Liver (tissue), 9 donors: Measurements from ENCODE around the gene UNC79. TPM values are rescaled to one million over a fixed set of nuclear protein-coding genes. Genes with fewer than 3 reads are reported as not detected.

Experiments
- DNase-seq: peaks from one replicate; pipeline ENCODE4 v3.0.0-alpha.2; 2017; ENCODE audit warnings: low spot score
- H3K27ac ChIP-seq, 2 donors: one replicate each; pipeline ENCODE4 v1.7.0; 2013; ENCODE audit warnings: inconsistent platforms in 2 of 2, low read length in 2 of 2, control low read depth in 1 of 2, low read depth in 1 of 2, mild to moderate bottlenecking in 1 of 2
- H3K27me3 ChIP-seq, 4 donors: one replicate each; pipeline versions ENCODE4 v1.6.1 to v1.7.0; 2013; ENCODE audit warnings: low read length in 3 of 4, inconsistent platforms in 1 of 4, mild to moderate bottlenecking in 1 of 4, moderate library complexity in 1 of 4; ENCODE audit not compliant: control insufficient read depth in 4 of 4, insufficient read depth in 4 of 4
- H3K36me3 ChIP-seq, 4 donors: one replicate each; pipeline versions ENCODE4 v1.6.1 to v1.7.0; 2013; ENCODE audit warnings: low read length in 3 of 4, mild to moderate bottlenecking in 3 of 4, low read depth in 1 of 4, moderate library complexity in 1 of 4; ENCODE audit not compliant: control insufficient read depth in 4 of 4, insufficient read depth in 3 of 4
- H3K4me1 ChIP-seq, 4 donors: one replicate each; pipeline versions ENCODE4 v1.6.1 to v1.7.0; 2013; ENCODE audit warnings: low read length in 3 of 4, mild to moderate bottlenecking in 3 of 4, moderate library complexity in 1 of 4; ENCODE audit not compliant: control insufficient read depth in 4 of 4, insufficient read depth in 4 of 4
- H3K4me3 ChIP-seq, 3 donors: one replicate each; pipeline versions ENCODE4 v1.6.1 to v1.7.0; 2013; ENCODE audit warnings: low read length in 3 of 3, control low read depth in 1 of 3, low read depth in 1 of 3, mild to moderate bottlenecking in 1 of 3
- H3K9ac ChIP-seq, 2 donors: one replicate each; pipeline ENCODE4 v1.7.0; 2013; ENCODE audit warnings: low read length in 2 of 2, mild to moderate bottlenecking in 2 of 2, moderate library complexity in 2 of 2, control low read depth in 1 of 2, low read depth in 1 of 2
- H3K9me3 ChIP-seq, 4 donors: one replicate each; pipeline versions ENCODE4 v1.6.1 to v1.7.0; 2013; ENCODE audit warnings: low read length in 3 of 4; ENCODE audit not compliant: control insufficient read depth in 4 of 4
- EGR1 ChIP-seq, 2 donors: IDR thresholded peaks; 2 replicates each; pipeline ENCODE4 v1.6.1; 2016 to 2018; ENCODE audit warnings: antibody characterized with exemption in 2 of 2, low read depth in 2 of 2
- FOXA1 ChIP-seq: IDR thresholded peaks from 2 replicates; pipeline ENCODE4 v1.6.1; 2016; ENCODE audit warnings: antibody characterized with exemption
- FOXA2 ChIP-seq: IDR thresholded peaks from 2 replicates; pipeline ENCODE4 v1.6.1; 2016; ENCODE audit warnings: antibody characterized with exemption
- GABPA ChIP-seq, 2 donors: IDR thresholded peaks in 1 of 2; conservative IDR thresholded peaks in 1 of 2; 2 replicates each; pipeline ENCODE4 v1.6.1; 2016; ENCODE audit warnings: antibody characterized with exemption in 2 of 2, mild to moderate bottlenecking in 1 of 2, moderate library complexity in 1 of 2
- HNF4A ChIP-seq, 2 donors: conservative IDR thresholded peaks; 2 replicates each; pipeline ENCODE4 v1.6.1; 2016; ENCODE audit warnings: antibody characterized with exemption in 2 of 2, mild to moderate bottlenecking in 2 of 2
- HNF4G ChIP-seq: IDR thresholded peaks from 2 replicates; pipeline ENCODE4 v1.6.1; 2016; ENCODE audit warnings: antibody characterized with exemption
- JUND ChIP-seq, 2 donors: IDR thresholded peaks; 2 replicates each; pipeline ENCODE4 v1.6.1; 2016; ENCODE audit warnings: antibody characterized with exemption in 2 of 2
- NR2F2 ChIP-seq: IDR thresholded peaks from 2 replicates; pipeline ENCODE4 v1.6.1; 2016; ENCODE audit warnings: antibody characterized with exemption
- RAD21 ChIP-seq, 2 donors: IDR thresholded peaks; 2 replicates each; pipeline ENCODE4 v1.6.1; 2016; ENCODE audit warnings: antibody characterized with exemption in 2 of 2, mild to moderate bottlenecking in 2 of 2
- RXRA ChIP-seq, 2 donors: IDR thresholded peaks; 2 replicates each; pipeline ENCODE4 v1.6.1; 2017 to 2018; ENCODE audit warnings: antibody characterized with exemption in 2 of 2, mild to moderate bottlenecking in 1 of 2
- TAF1 ChIP-seq: conservative IDR thresholded peaks from 2 replicates; pipeline ENCODE4 v1.6.1; 2016; ENCODE audit warnings: antibody characterized with exemption, mild to moderate bottlenecking
- YY1 ChIP-seq: IDR thresholded peaks from 2 replicates; pipeline ENCODE4 v1.6.1; 2016; ENCODE audit warnings: antibody characterized with exemption, mild to moderate bottlenecking
- WGBS: extraction: QIAGEN DNeasy Blood & Tissue Kit; methylation state at CpG from one replicate; pipeline ENCODE4 v1.1.7; 2013; 5-methylcytosine and 5-hydroxymethylcytosine counted together
- polyA plus RNA-seq, 2 donors: library from polyadenylated mRNA; stranded (reverse) in 1 of 2; unstranded in 1 of 2; fragments of 200-250 nt in 1 of 2; fragments of >200 nt in 1 of 2; fragmentation: Nextera tagmentation in 1 of 2; extraction: Ambion mirVana in 1 of 2; gene quantifications; one replicate each; pipeline versions ENCODE4 v1.2.1 to v1.2.3, GENCODE V29; 2013 to 2015
- total RNA-seq, 2 donors: library from RNA; depleted of rRNA; stranded (reverse); fragments of >200 nt; gene quantifications; one replicate each; pipeline ENCODE4 v1.2.3, GENCODE V29; 2014
- TF ChIP-seq, protein P1 (sequence below): IDR thresholded peaks from 2 replicates; pipeline ENCODE4 v1.6.1; 2016; ENCODE audit warnings: antibody characterized with exemption
- TF ChIP-seq, protein P2 (sequence below): IDR thresholded peaks from 2 replicates; pipeline ENCODE4 v1.6.1; 2016; ENCODE audit warnings: antibody characterized with exemption
- TF ChIP-seq, protein P3 (sequence below): fragments of 150-350 bp; IDR thresholded peaks from 2 replicates; pipeline ENCODE4 v1.5.1; 2017; ENCODE audit warnings: improper control_type of control experiment, low read depth, low read length; ENCODE audit not compliant: missing input control
- TF ChIP-seq, protein P4 (sequence below): IDR thresholded peaks from 2 replicates; pipeline ENCODE4 v1.6.1; 2016; ENCODE audit warnings: antibody characterized with exemption, mild to moderate bottlenecking
- TF ChIP-seq, protein P5 (sequence below): IDR thresholded peaks from 2 replicates; pipeline ENCODE4 v1.6.1; 2016; ENCODE audit warnings: antibody characterized with exemption
- donor health status: healthy.
- donor health status: healthy.
- donor health status: healthy.
- donor health status: healthy.
- donor health status: healthy.

The UNC79 gene
- total and polyA plus RNA-seq, 4 donors, result 0.01 to 0.08 (median 0.05) TPM; not detected in 1

DNA sequence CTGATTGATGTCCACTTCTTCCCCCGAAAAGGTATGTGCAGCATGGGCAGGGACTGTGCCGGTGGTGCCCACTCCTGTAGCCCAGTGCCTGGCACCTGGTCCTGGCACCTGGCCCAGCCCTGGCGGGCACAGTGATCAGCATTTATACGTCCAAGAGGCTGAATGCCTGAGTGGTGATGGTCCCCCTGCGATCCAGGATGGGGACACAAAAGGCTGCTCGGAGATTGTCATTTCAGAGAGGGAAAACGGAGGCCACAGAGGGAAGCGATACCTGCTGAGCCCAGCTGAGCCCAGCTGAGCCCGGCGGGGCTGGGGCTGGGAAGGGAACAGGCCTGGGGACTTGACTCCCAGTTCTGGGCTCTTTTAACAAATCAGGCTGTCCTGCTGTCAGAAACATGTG lies 301.8 kb downstream of the UNC79 start:
- no peaks in the 10 kb centered on the region for H3K9me3 ChIP-seq
- H3K27ac ChIP-seq, result no peak overlapping the region
- no peak overlapping the region for H3K9ac ChIP-seq
- no peaks in the 10 kb centered on the region for H3K4me1 ChIP-seq
- no peak for DNase-seq
- TF ChIP-seq, protein P1, sequence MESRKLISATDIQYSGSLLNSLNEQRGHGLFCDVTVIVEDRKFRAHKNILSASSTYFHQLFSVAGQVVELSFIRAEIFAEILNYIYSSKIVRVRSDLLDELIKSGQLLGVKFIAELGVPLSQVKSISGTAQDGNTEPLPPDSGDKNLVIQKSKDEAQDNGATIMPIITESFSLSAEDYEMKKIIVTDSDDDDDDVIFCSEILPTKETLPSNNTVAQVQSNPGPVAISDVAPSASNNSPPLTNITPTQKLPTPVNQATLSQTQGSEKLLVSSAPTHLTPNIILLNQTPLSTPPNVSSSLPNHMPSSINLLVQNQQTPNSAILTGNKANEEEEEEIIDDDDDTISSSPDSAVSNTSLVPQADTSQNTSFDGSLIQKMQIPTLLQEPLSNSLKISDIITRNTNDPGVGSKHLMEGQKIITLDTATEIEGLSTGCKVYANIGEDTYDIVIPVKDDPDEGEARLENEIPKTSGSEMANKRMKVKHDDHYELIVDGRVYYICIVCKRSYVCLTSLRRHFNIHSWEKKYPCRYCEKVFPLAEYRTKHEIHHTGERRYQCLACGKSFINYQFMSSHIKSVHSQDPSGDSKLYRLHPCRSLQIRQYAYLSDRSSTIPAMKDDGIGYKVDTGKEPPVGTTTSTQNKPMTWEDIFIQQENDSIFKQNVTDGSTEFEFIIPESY, result no peak
- TF ChIP-seq RAD21 (IDR thresholded peaks at IDR 0.05) (no peak), YY1 (no peak), RXRA (IDR thresholded peaks at IDR 0.05) (no peak), FOXA1 (no peak), FOXA2 (no peak), HNF4G (no peak), JUND (IDR thresholded peaks at IDR 0.05) (no peak), HNF4A (conservative IDR thresholded peaks at IDR 0.05) (no peak), GABPA (IDR thresholded peaks at IDR 0.05 in 1 of 2, conservative IDR thresholded peaks at IDR 0.05 in 1 of 2) (no peak), EGR1 (IDR thresholded peaks at IDR 0.05; ENCODE audit: low read depth in 2 of 2) (no peak), TAF1 (no peak), NR2F2 (no peak)
- TF ChIP-seq, protein P2, sequence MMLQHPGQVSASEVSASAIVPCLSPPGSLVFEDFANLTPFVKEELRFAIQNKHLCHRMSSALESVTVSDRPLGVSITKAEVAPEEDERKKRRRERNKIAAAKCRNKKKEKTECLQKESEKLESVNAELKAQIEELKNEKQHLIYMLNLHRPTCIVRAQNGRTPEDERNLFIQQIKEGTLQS, result no peak
- TF ChIP-seq, protein P3, sequence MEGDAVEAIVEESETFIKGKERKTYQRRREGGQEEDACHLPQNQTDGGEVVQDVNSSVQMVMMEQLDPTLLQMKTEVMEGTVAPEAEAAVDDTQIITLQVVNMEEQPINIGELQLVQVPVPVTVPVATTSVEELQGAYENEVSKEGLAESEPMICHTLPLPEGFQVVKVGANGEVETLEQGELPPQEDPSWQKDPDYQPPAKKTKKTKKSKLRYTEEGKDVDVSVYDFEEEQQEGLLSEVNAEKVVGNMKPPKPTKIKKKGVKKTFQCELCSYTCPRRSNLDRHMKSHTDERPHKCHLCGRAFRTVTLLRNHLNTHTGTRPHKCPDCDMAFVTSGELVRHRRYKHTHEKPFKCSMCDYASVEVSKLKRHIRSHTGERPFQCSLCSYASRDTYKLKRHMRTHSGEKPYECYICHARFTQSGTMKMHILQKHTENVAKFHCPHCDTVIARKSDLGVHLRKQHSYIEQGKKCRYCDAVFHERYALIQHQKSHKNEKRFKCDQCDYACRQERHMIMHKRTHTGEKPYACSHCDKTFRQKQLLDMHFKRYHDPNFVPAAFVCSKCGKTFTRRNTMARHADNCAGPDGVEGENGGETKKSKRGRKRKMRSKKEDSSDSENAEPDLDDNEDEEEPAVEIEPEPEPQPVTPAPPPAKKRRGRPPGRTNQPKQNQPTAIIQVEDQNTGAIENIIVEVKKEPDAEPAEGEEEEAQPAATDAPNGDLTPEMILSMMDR, result no peak
- TF ChIP-seq, protein P4, sequence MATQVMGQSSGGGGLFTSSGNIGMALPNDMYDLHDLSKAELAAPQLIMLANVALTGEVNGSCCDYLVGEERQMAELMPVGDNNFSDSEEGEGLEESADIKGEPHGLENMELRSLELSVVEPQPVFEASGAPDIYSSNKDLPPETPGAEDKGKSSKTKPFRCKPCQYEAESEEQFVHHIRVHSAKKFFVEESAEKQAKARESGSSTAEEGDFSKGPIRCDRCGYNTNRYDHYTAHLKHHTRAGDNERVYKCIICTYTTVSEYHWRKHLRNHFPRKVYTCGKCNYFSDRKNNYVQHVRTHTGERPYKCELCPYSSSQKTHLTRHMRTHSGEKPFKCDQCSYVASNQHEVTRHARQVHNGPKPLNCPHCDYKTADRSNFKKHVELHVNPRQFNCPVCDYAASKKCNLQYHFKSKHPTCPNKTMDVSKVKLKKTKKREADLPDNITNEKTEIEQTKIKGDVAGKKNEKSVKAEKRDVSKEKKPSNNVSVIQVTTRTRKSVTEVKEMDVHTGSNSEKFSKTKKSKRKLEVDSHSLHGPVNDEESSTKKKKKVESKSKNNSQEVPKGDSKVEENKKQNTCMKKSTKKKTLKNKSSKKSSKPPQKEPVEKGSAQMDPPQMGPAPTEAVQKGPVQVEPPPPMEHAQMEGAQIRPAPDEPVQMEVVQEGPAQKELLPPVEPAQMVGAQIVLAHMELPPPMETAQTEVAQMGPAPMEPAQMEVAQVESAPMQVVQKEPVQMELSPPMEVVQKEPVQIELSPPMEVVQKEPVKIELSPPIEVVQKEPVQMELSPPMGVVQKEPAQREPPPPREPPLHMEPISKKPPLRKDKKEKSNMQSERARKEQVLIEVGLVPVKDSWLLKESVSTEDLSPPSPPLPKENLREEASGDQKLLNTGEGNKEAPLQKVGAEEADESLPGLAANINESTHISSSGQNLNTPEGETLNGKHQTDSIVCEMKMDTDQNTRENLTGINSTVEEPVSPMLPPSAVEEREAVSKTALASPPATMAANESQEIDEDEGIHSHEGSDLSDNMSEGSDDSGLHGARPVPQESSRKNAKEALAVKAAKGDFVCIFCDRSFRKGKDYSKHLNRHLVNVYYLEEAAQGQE, result no peak
- no peaks in the 10 kb centered on the region for H3K27me3 ChIP-seq
- no peaks in the 10 kb centered on the region for H3K36me3 ChIP-seq
- no peak overlapping the region for H3K4me3 ChIP-seq
- 86% methylated on average over 10 of the region's 10 CpGs for WGBS

DNA sequence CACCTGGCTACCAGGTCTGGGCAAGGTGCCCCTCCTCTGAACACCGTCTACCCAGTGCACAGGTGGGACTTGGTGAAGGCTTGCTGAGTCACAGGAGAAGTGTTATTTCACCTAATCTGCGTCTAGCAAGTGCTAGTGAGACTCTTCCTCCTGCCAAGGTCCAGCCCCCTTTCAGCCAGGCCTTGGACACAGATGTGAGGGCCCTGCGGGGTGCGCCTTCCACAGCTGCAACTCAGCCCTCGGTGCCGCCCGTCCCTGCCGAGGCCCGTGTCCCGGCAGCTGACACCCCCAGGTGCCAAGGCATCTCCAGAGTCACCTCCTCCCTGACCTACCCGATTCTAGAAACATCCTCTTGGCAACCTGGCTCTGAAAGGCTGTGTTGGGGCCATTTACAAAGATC lies 302.5 kb downstream of the UNC79 start:
- TF ChIP-seq, protein P5, sequence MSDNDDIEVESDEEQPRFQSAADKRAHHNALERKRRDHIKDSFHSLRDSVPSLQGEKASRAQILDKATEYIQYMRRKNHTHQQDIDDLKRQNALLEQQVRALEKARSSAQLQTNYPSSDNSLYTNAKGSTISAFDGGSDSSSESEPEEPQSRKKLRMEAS, result no peak
- TF ChIP-seq HNF4G (no peak), FOXA1 (no peak), EGR1 (IDR thresholded peaks at IDR 0.05; ENCODE audit: low read depth in 2 of 2) (no peak), FOXA2 (no peak), YY1 (no peak), TAF1 (no peak)
- TF ChIP-seq, protein P2, result no peak
- no peak for DNase-seq

More for the DNA sequence above, 302.5 kb downstream of the UNC79 start:
- H3K4me1 ChIP-seq, result no peaks in the 10 kb centered on the region
- no peak overlapping the region for H3K27ac ChIP-seq
- 81% methylated on average over 11 of the region's 11 CpGs for WGBS
- H3K4me3 ChIP-seq, result no peak overlapping the region
- no peaks in the 10 kb centered on the region for H3K36me3 ChIP-seq
- no peak overlapping the region for H3K9ac ChIP-seq
- no peaks in the 10 kb centered on the region for H3K9me3 ChIP-seq
- H3K27me3 ChIP-seq, result no peaks in the 10 kb centered on the region
